CD4-positive, alpha-beta T cell treated with Interleukin-6 for 4 hours (primary cell): ENCODE measurements around the gene SYT4.
"Not testable (repeated sequence)": the region's sequence is repeated elsewhere in the genome, so short reads cannot be mapped to it uniquely, and the experiment has no call there.

Experiments
- DNase-seq: peaks from one replicate; pipeline ENCODE4 v3.0.0-alpha.2; 2020; ENCODE audit warnings: mixed read lengths

Gene SYT4

GRCh38 chr18:43277164-43277600 lies at the start of gene SYT4:
TSS of gene SYT4 (minus strand) at chr18:43277490. CDS start at chr18:43277281, 209 bp downstream.
- no peak for DNase-seq

GRCh38 chr18:43322132-43322531 lies 44.8 kb upstream of the SYT4 start:
- DNase-seq: no peak

- DNase-seq: no peak
Observed at GRCh38 chr18:43314941-43315340, 37.7 kb upstream of the SYT4 start.

- DNase-seq: no peak
Observed at GRCh38 chr18:43312891-43313290, 35.6 kb upstream of the SYT4 start.

- DNase-seq: no peak
Observed at GRCh38 chr18:43310239-43310638, 32.9 kb upstream of the SYT4 start.

GRCh38 chr18:43303376-43303775 lies 26.1 kb upstream of the SYT4 start:
- DNase-seq: no peak

- DNase-seq: not testable (repeated sequence)
Observed at GRCh38 chr18:43286187-43286586, 8.9 kb upstream of the SYT4 start.

- DNase-seq: no peak
Observed at GRCh38 chr18:43283299-43283698, 6.0 kb upstream of the SYT4 start.

- DNase-seq: no peak
Observed at GRCh38 chr18:43279015-43279744, 1.9 kb upstream of the SYT4 start.

- no peak for DNase-seq
Observed at GRCh38 chr18:43278355-43278754, 1.1 kb upstream of the SYT4 start.

GRCh38 chr18:43276491-43276890 lies 799 bp downstream of the SYT4 start:
- no peak for DNase-seq

GRCh38 chr18:43275546-43275945 lies 1.7 kb downstream of the SYT4 start:
- DNase-seq: no peak

- no peak for DNase-seq
Observed at GRCh38 chr18:43274526-43274925, 2.8 kb downstream of the SYT4 start.

GRCh38 chr18:43271593-43272432 lies 5.5 kb downstream of the SYT4 start:
- no peak for DNase-seq

GRCh38 chr18:43267818-43268217 lies 9.5 kb downstream of the SYT4 start:
- no peak for DNase-seq

GRCh38 chr18:43265465-43265864 lies 11.8 kb downstream of the SYT4 start:
- DNase-seq: no peak

- DNase-seq: no peak
Observed at GRCh38 chr18:43248610-43249249, 28.6 kb downstream of the SYT4 start.

- no peak for DNase-seq
Observed at GRCh38 chr18:43247944-43248343, 29.3 kb downstream of the SYT4 start.

- no peak for DNase-seq
Observed at GRCh38 chr18:43238429-43238828, 38.9 kb downstream of the SYT4 start.

GRCh38 chr18:43236921-43237320 lies 40.4 kb downstream of the SYT4 start:
- DNase-seq: no peak

- DNase-seq: no peak
Observed at GRCh38 chr18:43234889-43235288, 42.4 kb downstream of the SYT4 start.

- no peak for DNase-seq
Observed at GRCh38 chr18:43222501-43222900, 54.8 kb downstream of the SYT4 start.

- no peak for DNase-seq
Observed at GRCh38 chr18:43220691-43221090, 56.6 kb downstream of the SYT4 start.
